WTC11 (cell line): Measurements from ENCODE around the gene QRFPR. TPM values are rescaled to one million over a fixed set of nuclear protein-coding genes. Genes with fewer than 3 reads are reported as not detected.

Source experiments
- ATAC-seq: fragments of 200-7000 bp; cut with Tn5 transposase; 2 replicates; pipeline ENCODE4 v1.10.0; 2021; ENCODE audit warnings: mild to moderate bottlenecking, moderate library complexity
- CTCF ChIA-PET: fragments of 300-600 bp; sonication (Branson Sonifier 250); formaldehyde crosslinking; loops from one replicate; lab custom pipeline; 2021; ENCODE audit warnings: antibody characterized with exemption; lab: Charles Lee
- POLR2A ChIA-PET: fragments of 350-600 bp; sonication (Branson Sonifier 250); formaldehyde crosslinking; loops from one replicate; lab custom pipeline; 2021; ENCODE audit warnings: antibody characterized with exemption; lab: Charles Lee
- DNase-seq: peaks from one replicate; pipeline ENCODE4 v3.0.0; 2021; ENCODE audit warnings: low spot score
- H3K27ac Mint-ChIP-seq: 2 replicates; pipeline ENCODE4 v1.8.0; 2021; ENCODE audit warnings: mixed read lengths
- H3K27me3 Mint-ChIP-seq: 2 replicates; pipeline ENCODE4 v1.8.0; 2021; ENCODE audit warnings: low read depth, mild to moderate bottlenecking, moderate library complexity, mixed read lengths
- H3K36me3 Mint-ChIP-seq: 2 replicates; pipeline ENCODE4 v1.8.0; 2021; ENCODE audit warnings: mixed read lengths
- H3K4me1 Mint-ChIP-seq: 2 replicates; pipeline ENCODE4 v1.8.0; 2022; ENCODE audit warnings: mixed read lengths
- H3K4me3 Mint-ChIP-seq: 2 replicates; pipeline ENCODE4 v1.8.0; 2021; ENCODE audit warnings: mild to moderate bottlenecking, moderate library complexity, mixed read lengths
- H3K9me3 Mint-ChIP-seq: 2 replicates; pipeline ENCODE4 v1.8.0; 2021; ENCODE audit warnings: mixed read lengths
- AFF4 ChIP-seq: sonication (generic); formaldehyde crosslinking; IDR thresholded peaks from 2 replicates; pipeline ENCODE4 v1.8.1; 2023; ENCODE audit warnings: mild to moderate bottlenecking, missing genetic modification reagents, borderline replicate concordance
- ARID4B ChIP-seq: sonication (generic); formaldehyde crosslinking; IDR thresholded peaks from 2 replicates; pipeline ENCODE4 v1.8.0; 2023; ENCODE audit warnings: missing genetic modification reagents, mild to moderate bottlenecking, borderline replicate concordance
- ATF3 ChIP-seq: sonication (generic); formaldehyde crosslinking; conservative IDR thresholded peaks from 2 replicates; pipeline ENCODE4 v1.8.1; 2022; ENCODE audit warnings: mild to moderate bottlenecking, missing genetic modification reagents
- CTCF ChIP-seq: fragments of 200-600 bp; IDR thresholded peaks from 2 replicates; pipeline ENCODE4 v1.8.0; 2022; ENCODE audit warnings: antibody characterized with exemption
- FOXK1 ChIP-seq: sonication (generic); formaldehyde crosslinking; IDR thresholded peaks from 2 replicates; pipeline ENCODE4 v1.8.0; 2022; ENCODE audit warnings: mild to moderate bottlenecking, moderate library complexity, missing genetic modification reagents
- HMGXB4 ChIP-seq: sonication (generic); formaldehyde crosslinking; IDR thresholded peaks from 2 replicates; pipeline ENCODE4 v1.8.1; 2023; ENCODE audit warnings: mild to moderate bottlenecking, moderate library complexity, missing genetic modification reagents
- MAX ChIP-seq: sonication (generic); formaldehyde crosslinking; IDR thresholded peaks from 2 replicates; pipeline ENCODE4 v1.8.0; 2022; ENCODE audit warnings: mild to moderate bottlenecking, missing genetic modification reagents
- PRDM15 ChIP-seq: sonication (generic); formaldehyde crosslinking; IDR thresholded peaks from 2 replicates; pipeline ENCODE4 v1.8.0; 2022; ENCODE audit warnings: missing genetic modification reagents
- SOX15 ChIP-seq: fragments of 250-450 bp; sonication (Bioruptor Pico); IDR thresholded peaks from 2 replicates; pipeline ENCODE4 v1.9.0; 2021; ENCODE audit warnings: mild to moderate bottlenecking
- TEAD4 ChIP-seq: sonication (generic); formaldehyde crosslinking; IDR thresholded peaks from 2 replicates; pipeline ENCODE4 v1.8.0; 2022; ENCODE audit warnings: mild to moderate bottlenecking, missing genetic modification reagents
- USF2 ChIP-seq: sonication (generic); formaldehyde crosslinking; IDR thresholded peaks from 2 replicates; pipeline ENCODE4 v1.8.1; 2023; ENCODE audit warnings: mild to moderate bottlenecking, missing genetic modification reagents, moderate library complexity
- ZBTB21 ChIP-seq: sonication (generic); formaldehyde crosslinking; IDR thresholded peaks from 2 replicates; pipeline ENCODE4 v1.8.1; 2023; ENCODE audit warnings: mild to moderate bottlenecking, missing genetic modification reagents, borderline replicate concordance
- ZNF396 ChIP-seq: fragments of 250-450 bp; sonication (Bioruptor Pico); IDR thresholded peaks from 2 replicates; pipeline ENCODE4 v1.8.0; 2021; ENCODE audit warnings: mild to moderate bottlenecking, moderate library complexity, borderline replicate concordance
- total RNA-seq: library from RNA; stranded (reverse); gene quantifications from 3 replicates; pipeline ENCODE4 v1.2.3, GENCODE V29; 2021

The QRFPR gene
- total RNA-seq, 1 experiment from 2014 or later, result 0.68 TPM

- TF ChIP-seq ATF3 (CRISPR knock-in tag) (no peak), CTCF (peak; percentile 55)
These were observed 73.1 kb downstream of the QRFPR start for GRCh38 chr4:121307445-121308327.

GRCh38 chr4:121306931-121307330, 73.9 kb downstream of the QRFPR start:
- no peaks in the 10 kb centered on the region for H3K9me3 Mint-ChIP-seq
- H3K27me3 Mint-ChIP-seq, result no peaks in the 10 kb centered on the region
- ATAC-seq (no peak), DNase-seq (no peak)
- CTCF ChIA-PET, result interaction anchor here (0.7 to 1.1 kb wide), 4 partner anchors 8 to 140 kb away, joined by 3 to 13 read pairs (median 5); no protein-coding TSS in a partner anchor
- no peak overlapping the region for H3K27ac Mint-ChIP-seq
- H3K36me3 Mint-ChIP-seq, result no peaks in the 10 kb centered on the region
- no peaks in the 10 kb centered on the region for H3K4me1 Mint-ChIP-seq
- POLR2A ChIA-PET, result no interaction called here
- no peak for TF ChIP-seq HMGXB4 (CRISPR knock-in tag)
- TF ChIP-seq AFF4 (CRISPR knock-in tag), result no peak
- no peak for TF ChIP-seq USF2
- no peak for TF ChIP-seq ARID4B (CRISPR knock-in tag)
- no peak for TF ChIP-seq TEAD4 (CRISPR knock-in tag)
- no peak for TF ChIP-seq ZNF396 (CRISPR knock-in tag)
- no peak for TF ChIP-seq FOXK1 (CRISPR knock-in tag)
- TF ChIP-seq SOX15 (CRISPR knock-in tag), result no peak
- TF ChIP-seq PRDM15 (CRISPR knock-in tag), result no peak
- no peak for TF ChIP-seq ZBTB21 (CRISPR knock-in tag)
- TF ChIP-seq MAX (CRISPR knock-in tag), result no peak
- H3K4me3 Mint-ChIP-seq, result no peak overlapping the region

More at GRCh38 chr4:121307445-121308327, 73.1 kb downstream of the QRFPR start:
- Mint-ChIP-seq H3K4me1 (no peaks in the 10 kb centered on the region), H3K4me3 (no peak overlapping the region), H3K9me3 (no peaks in the 10 kb centered on the region), H3K36me3 (no peaks in the 10 kb centered on the region), H3K27ac (no peak overlapping the region), H3K27me3 (no peaks in the 10 kb centered on the region)
- CTCF ChIA-PET, result interaction anchor here (0.7 to 1.3 kb wide), 7 partner anchors 9 to 386 kb away, joined by 3 to 13 read pairs (median 3); no protein-coding TSS in a partner anchor
- DNase-seq (peak; percentile 45), ATAC-seq (peak; percentile 78)
- POLR2A ChIA-PET, result no interaction called here
